Myocyte (in vitro differentiated cells): ENCODE measurements around the gene MTRF1. TPM values are rescaled to one million over a fixed set of nuclear protein-coding genes. Genes with fewer than 3 reads are reported as not detected.
"Not testable (repeated sequence)": the region's sequence is repeated elsewhere in the genome, so short reads cannot be mapped to it uniquely, and the experiment has no call there.

Source experiments
- DNase-seq: peaks from one replicate; pipeline ENCODE4 v3.0.0-alpha.2; 2012; ENCODE audit warnings: low read depth
- total RNA-seq: library from RNA; depleted of rRNA; stranded (reverse); fragments of >200 nt; gene quantifications from 2 replicates; pipeline ENCODE4 v1.2.3, GENCODE V29; 2014

MTRF1 gene
- total RNA-seq, 1 donor from 2014 or later, result 10.1 TPM

DNA sequence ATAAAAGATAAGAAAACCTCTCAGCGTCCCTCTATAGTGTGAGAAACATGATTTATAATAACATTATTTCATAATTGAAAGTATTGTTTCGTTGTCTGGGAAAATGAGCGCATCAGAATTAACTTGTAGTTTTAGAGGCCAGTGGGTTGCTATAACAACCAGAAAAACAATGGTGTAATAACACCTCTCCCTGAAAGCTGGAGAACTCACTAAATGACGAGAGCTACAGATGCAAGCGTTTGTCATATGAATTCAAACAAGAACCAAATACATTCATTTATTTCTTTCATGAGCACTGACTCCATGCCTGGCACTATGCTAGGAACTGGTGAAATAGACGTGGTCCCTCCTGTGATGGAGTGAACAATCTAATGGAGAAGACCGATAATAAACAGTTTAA is 85.3 kb downstream of the MTRF1 start:
- no peak for DNase-seq

DNA sequence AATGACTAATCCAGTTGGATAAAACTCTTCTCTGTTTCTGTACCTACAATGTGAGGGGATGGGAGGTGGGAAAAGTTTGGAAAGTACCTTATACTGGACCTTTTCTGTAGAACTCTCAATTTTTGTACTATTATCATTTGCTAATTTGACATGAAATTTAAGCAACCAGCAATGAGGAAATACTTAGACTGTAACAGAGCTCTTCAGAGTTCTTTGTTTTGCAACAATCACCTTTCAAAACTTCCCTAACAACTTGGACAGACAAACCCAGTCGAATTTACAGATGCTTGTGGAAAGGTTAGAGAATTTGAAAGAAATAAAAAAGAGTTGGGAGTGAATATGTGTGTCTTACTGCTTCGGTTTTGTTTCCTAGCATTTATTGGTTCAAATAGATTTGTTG is 85.8 kb downstream of the MTRF1 start:
- no peak for DNase-seq

DNA sequence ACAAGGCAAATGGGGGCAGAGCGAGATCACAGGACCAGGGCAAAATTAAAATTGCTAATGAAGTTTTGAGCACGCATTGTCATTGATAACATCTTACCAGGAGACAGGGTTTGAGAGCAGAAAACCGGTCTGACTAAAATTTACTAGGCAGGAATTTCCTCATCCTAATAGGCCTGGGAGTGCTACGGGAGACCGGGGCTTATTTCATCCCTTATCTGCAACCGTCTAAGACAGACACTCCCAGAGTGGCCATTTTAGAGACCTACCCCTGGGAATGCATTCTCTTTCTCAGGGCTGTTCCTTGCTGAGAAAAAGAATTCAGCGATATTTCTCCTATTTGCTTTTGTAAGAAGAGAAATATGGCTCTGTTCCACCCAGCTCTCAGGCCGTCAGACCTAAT is 87.8 kb downstream of the MTRF1 start:
- not testable (repeated sequence) for DNase-seq

Other genes with a start within 250 kb of the MTRF1 start
- gene ELF1, start 244.3 kb downstream of the MTRF1 start, total RNA-seq, result 21.5 and 25.0 TPM in 2 replicates
- gene WBP4, start 202.1 kb downstream of the MTRF1 start, total RNA-seq, result 9.9 and 12.1 TPM in 2 replicates
- 9.9 and 10.5 TPM in 2 replicates for gene KBTBD6, start 130.8 kb downstream of the MTRF1 start, total RNA-seq
- gene KBTBD7, start 69.0 kb downstream of the MTRF1 start, total RNA-seq, result 7.7 and 8.1 TPM in 2 replicates
- gene NAA16, start 47.7 kb upstream of the MTRF1 start, total RNA-seq, result 6.9 and 8.6 TPM in 2 replicates
- gene RGCC, start 194.0 kb upstream of the MTRF1 start, total RNA-seq, result 7.4 TPM in 1 of 2 replicates, not detected in the other